Frontal cortex (tissue), 4 donors: ENCODE data around the gene FBXL15. TPM values are rescaled to one million over a fixed set of nuclear protein-coding genes. Genes with fewer than 3 reads are reported as not detected.
"Not testable (repeated sequence)": the region's sequence is repeated elsewhere in the genome, so short reads cannot be mapped to it uniquely, and the experiment has no call there.

Experiments
- DNase-seq, 2 donors: peaks; one replicate each; pipeline ENCODE4 v3.0.0; 2012; ENCODE audit warnings: low spot score in 2 of 2
- FAIRE-seq: peaks from 2 replicates; lab custom pipeline; 2012; peaks lifted over from hg19 to GRCh38; lab: Jason Lieb, UNC
- total RNA-seq: library from RNA; depleted of rRNA; stranded (reverse); fragments of >200 nt; gene quantifications from one replicate; pipeline ENCODE4 v1.2.3, GENCODE V29; 2014
- donor health status: control.
- donor health status: control.
- donor health status: control.

Gene FBXL15
- total RNA-seq, 1 donor from 2014 or later: 13.5 TPM

DNA sequence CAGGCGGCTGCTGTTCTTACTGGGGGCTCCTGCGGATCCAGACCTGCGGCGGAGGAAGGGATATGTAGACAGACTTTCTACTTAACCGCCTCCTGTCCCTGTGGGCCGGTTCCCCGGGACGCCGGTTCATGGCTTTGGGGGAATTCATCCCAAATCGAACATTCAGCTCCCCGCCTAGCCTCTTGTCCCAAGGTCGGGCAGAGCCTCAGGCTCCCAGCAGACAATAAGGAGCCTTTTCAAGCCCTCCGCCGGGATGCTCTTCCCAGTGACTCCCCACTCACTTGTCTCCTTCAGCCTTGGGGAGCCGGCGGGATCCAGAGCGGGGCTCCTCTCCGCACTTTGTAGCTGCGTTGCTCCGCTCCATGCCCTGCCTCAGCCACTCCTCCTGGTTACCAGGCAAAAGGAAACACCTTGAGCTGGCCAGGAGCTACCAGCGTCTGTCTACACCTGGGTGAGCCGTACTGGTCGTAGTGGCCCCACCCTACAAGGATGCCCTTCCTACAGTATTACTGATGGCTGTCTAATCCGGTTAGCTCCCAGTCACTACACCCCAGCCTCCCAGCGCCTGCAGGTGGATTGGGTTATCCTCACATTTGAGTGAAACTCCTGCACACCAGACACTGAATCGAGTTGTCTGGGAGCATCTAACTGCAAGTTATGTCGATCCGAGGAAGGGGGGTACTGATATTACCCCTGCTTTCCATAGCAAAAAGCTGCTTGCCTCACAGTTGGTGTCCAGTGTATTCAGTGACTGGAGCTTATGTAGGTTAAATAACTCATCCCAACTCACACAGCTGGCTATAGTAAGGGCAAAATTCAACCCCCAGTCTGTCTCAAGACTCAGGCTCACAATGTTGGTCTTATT, 30.7 kb downstream of the FBXL15 start, which contains the start of gene C10orf95:
Gene C10orf95 (minus strand): TSS at position 439 of the 865 bp plus-strand sequence. CDS start 450 bp downstream, outside the sequence.
- DNase-seq: no peak
- FAIRE-seq: no peak

DNA sequence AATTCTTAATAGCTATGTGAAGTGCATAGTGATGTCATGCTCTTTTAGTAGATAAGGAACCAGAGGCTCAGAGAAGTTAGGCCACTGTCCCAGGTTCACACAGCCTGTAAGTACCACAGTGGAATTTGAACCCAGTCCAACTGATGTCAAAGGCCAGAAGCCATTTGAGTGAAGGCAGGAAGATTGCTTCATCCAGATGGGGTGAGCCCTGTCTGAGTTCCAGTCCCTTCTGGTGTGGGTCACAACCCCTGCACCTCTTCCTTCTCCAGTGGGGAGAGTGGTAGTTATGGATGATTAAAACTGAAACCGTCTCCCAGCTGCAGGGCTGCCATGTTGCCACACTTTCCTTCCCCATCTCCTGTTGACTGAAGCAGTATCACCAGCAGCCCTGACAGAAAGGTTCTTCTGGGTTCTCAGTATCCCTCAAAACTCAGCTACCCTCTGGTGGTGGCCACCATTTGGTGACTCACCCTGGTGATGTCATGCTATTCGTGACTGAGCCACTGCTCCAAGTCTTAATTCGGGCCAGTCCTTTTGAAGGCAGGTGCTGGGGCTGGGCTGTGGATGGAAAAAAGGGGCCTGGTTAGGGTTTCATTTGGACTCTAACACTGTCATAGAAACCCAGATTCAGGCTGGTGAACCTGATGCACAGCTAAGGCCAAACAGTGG, 32.2 kb downstream of the FBXL15 start:
- FAIRE-seq (no peak), DNase-seq (no peak)

DNA sequence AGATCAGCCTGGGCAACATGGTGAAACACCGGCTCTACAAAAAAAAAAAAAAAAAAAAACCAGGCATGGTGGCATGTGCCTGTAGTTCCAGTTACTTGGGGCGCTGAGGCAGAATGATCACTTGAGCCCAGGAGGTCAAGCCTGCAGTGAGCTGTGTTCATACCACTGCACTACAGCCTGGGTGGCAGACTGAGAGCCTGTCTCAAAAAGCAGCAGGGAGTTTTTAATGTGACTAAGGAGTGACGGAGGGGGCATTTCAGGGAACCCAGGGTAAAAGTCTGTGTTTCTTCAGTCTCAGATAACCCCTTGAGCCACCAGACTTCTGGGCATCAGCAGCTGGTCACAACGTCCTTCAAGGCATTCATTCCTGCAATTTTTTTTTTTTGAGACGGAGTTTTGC, 32.9 kb downstream of the FBXL15 start:
- FAIRE-seq: no peak
- DNase-seq: no peak

DNA sequence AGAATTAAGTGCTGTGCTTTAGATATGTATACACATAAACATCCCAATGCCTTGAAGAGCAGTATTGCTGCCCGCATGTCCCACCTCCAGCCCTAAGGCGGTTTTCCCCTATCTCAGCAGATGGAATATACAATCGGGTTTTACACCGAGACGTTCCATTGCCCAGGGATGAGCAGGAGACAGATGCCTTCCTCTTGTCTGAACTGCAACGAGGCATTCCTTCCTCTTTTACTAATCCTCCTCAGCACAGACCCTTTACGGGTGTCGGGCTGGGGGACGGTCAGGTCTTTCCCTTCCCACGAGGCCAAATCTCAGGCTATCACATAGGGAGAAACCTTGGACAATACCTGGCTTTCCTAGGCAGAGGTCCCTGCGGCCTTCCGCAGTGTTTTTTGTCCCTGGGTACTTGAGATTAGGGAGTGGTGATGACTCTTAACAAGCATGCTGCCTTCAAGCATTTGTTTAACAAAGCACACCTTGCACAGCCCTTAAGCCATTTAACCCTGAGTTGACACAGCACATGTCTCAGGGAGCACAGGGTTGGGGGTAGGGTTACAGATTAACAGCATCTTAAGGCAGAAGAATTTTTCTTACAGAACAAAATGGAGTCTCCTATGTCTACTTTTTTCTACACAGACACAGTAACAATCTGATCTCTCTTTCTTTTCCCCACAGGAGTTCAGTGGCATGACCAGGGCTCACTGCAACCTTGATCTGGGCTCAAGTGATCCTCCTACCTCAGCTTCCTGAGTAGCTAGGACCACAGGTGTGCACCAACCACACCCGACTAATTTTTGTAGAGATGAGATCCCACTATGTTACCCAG, 34.2 kb downstream of the FBXL15 start:
- FAIRE-seq, DNase-seq: not testable (repeated sequence)

DNA sequence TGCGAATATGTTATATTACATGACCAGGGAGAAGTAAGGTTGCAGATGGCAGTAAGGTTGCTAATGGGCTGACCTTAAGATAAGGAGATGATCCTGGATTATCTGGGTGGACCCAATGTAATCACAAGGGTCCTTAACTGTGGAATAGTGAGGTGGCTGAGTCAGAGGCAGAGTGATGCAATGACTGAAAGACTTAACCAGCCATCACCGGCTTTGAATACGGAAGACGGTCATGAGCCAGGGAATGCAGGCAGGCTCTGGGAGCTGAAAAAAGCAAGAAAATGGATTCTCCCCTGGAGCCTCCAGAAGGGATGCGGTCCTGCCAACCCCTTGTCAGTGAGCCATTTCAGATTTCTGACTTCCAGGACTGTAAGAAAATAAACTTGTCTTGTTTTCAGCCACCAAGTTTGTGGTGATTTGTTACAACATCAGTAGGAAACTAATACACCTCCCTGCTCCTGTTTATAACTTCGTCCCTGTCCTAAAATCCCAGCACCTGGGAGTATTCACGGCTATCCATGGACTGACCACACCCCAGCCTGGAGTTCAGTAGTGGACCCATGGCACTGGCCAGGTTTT, 35.3 kb downstream of the FBXL15 start:
- DNase-seq (no peak), FAIRE-seq (no peak)

DNA sequence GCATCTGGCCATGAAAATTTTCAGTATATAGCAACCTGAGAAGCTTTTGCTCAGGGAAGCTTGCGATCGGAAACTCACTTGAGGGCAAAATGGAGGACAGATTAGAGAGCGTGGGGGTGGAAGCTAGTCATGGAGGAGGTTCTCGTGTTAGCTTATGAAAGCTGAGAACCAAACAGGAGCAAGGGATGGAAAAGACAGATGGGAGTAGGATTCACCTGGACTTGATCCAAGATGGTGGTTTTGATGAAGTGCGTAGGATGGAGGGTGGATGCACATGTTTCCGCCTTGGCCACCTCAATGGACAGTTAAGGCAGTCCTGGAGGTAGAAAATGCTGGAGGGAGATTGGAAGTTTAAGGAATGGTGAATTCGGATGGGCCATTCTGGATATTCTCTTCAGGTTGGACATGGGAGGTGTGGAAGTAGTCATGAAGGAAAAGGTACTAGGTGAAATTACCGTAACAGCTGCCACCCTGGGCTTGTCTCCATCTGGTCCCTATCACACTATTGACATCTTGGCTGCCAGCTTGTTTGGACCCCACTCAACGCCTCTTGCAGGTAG, 37.0 kb downstream of the FBXL15 start:
- FAIRE-seq (no peak), DNase-seq (no peak)

DNA sequence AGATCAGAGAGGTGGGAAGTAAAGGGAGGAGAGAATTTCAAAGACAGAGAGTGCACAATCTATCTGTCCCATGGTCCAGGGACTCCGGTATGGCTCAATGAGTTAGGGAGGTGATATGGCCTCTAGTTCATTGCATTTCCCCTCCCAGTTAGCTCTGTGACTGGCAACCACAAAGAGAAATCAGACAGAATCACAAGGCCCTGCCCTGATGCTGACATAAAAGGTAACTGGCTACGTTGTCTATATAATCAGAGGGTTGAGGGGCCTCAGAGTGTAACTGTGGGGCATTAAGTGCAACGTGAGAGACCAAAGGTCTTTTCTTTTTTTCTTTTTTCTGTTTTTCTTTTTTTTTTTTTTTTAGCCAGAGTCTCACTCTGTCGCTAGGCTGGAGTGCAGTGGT, 38.0 kb downstream of the FBXL15 start:
- DNase-seq (no peak), FAIRE-seq (no peak)

DNA sequence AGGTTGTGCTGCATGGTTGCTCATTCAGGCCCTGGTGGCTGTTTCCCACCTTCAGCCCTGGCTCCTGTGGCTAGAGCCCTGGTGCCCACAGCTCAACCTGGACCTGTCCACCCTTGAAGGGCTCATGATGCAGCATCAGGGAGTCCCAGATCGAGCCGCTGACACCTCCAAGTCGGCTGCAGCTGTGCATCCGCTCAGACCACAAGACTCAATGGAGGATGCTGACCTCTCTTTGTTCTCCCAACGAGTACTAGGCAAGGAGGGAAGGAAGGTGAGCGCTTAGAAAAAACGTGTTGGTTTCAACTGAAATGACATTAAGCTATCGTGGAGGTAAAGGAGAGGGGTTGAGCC, 40.2 kb downstream of the FBXL15 start:
- DNase-seq (no peak), FAIRE-seq (no peak)

DNA sequence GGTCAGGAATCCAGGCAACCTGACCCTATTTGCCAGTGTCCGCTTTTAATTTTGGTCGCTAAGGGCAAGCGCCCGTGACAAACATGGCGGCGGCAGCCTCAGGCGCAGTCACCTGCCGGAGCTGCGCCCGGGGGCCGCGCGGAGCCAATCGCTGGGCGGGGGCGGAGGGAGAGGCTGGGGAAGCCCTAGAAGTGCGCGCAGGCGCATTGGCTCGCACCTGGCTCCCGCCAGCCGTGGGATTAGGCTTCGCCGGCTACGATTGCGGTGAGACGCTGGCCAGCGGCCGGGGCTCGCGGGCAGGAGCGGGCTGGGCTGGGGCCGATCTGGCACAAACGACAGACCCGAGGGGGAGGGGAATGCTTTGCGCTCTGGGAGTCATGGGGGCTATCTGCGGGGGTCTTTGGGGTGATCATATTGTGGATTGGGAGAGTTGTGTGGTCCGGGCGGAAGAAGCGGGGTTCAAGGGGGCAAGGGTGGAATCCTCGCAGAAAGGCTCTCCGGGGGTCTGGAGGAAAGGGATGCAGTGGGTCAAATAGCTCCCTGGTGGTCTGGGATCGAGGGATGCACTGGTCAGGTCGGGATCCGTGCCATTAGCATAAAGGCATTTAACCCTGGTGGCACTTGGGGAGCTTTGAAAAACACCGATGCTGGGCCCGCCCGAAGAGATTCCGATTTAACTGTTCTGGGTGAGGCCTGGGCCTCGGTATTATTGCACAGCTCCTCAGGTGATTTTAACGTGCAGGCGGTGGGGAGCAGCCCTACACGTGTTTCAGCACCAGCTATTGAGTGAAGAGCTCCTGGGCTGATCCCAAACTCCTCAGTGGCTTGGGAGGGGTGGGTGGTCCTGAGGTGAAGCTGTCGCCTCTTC, 40.8 kb downstream of the FBXL15 start:
- FAIRE-seq: no peak
- peak; percentile 91 to 97 for DNase-seq

DNA sequence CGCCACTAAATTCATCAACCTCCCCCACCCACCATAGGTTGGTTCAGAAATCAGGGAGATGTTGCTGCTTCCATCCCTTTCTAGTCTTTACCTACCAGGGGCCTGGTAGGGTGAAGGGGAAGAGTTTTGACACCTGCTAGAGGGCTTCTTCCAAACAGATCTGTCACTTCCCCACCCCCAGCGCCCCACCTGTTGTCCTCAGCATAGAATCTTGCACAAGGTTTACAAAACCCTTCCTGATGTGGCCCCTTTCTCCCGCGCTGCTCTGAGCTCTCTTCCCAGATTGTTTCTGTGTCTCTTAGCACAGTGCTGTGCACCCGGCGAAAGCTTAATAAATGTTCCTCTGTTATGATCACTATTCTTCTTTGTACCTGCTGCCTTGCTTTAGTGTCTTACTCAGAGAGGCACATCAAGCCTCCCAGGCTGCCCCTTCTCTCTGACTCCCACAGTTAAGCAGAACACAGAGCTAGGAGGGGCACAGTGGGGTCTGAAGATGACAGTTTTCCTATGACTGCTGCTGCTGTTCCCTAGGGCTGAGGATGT, 41.9 kb downstream of the FBXL15 start:
- FAIRE-seq (no peak), DNase-seq (no peak)

DNA sequence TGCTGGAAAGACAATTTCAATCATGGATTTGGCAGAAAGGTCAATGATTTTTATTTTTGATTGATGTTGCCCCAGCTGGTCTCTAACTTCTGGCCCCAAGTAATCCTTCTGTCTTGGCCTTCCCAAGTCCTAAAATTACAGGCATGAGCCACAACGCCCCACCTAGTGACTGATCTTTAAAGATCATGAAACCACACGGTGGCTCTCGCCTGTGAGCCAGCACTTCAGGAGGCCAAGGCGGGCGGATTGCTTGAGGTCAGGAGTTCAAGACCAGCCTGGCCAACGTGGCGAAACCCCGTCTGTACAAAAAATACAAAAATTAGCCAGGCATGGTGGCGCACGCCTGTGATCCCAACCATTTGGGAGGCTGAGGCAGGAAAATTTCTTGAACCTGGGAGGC, 43.3 kb downstream of the FBXL15 start:
- DNase-seq (no peak), FAIRE-seq (no peak)

DNA sequence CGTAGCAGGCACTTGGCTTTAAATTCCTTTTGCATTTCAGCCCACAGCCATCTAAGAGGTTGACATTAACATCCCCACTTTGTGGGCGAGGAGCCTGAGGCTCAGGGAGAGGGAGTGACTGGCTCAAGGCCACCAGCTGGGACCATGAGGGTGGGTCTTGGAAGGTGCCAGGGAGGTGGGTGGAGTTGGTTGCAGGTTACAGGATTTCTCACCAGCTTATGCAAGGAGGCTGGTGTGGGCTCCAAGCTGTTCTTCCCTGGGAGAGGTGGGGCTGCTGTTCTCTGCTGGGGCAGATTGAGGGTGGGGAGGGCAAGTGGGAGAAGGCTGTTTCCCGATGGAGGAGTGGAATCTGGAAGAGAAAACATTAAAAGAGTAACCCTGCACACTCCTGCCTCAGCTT, 44.8 kb downstream of the FBXL15 start:
- FAIRE-seq: no peak
- no peak for DNase-seq

DNA sequence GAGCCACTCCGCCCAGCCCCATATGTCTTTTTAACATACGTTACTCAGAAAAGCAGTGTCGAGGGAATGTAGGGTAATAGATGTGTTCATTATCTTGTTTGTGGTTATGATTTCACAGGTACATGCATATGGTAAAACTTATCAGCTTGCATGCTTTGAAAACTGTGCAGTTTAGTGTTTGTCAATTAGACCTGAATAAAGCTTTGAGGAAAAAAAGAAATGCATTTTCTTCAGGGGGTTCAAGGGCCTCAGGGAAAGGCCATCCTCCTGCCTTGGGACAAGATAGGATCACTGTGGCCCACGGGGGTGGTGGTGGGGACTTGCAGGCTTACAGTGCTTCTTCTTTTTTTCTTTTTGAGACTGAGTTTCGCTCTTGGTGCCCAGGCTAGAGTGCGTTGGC, 46.7 kb downstream of the FBXL15 start:
- FAIRE-seq: no peak
- no peak for DNase-seq

DNA sequence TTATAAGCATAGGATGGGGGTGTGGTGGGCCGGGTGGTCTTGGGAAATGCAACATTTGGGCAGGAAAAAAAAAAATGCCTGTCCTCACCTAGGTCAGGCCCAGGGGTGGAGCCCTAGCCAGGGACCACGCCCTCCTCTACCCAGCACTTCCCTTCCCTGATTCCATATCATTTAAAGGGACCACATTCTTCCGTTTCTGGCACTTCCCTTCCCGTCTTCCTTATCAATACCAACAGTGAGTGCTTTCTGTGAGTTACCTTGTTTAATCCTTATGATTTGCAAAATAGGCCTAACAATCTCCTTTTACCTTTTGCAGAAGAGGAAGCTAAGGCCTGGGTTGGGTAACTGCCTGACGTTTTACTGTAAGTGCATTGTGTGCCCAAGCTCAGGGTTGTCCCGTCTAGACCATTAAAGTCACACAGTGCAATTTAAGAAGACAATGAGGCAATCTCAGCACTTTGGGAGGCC, 47.4 kb downstream of the FBXL15 start:
- no peak for DNase-seq
- no peak for FAIRE-seq

DNA sequence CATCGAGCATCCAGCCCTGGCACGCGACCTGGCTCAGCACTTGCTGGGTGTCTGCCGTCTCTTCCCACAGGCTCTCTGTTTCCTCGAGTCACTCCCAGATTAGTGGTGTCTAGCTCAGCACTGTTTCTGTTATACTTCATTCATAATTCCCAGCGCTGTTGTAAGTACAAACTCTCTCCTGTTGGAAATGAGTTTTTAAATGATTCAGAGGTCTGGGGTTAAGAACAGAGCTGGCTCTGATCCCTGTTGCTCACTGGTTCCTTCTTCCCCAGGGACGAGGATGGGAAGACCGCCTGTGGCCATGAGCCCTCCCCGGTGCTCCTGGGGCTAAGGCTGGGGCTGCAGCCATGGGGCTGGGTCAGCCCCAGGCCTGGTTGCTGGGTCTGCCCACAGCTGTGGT, 48.0 kb downstream of the FBXL15 start:
- FAIRE-seq: no peak
- DNase-seq: no peak

DNA sequence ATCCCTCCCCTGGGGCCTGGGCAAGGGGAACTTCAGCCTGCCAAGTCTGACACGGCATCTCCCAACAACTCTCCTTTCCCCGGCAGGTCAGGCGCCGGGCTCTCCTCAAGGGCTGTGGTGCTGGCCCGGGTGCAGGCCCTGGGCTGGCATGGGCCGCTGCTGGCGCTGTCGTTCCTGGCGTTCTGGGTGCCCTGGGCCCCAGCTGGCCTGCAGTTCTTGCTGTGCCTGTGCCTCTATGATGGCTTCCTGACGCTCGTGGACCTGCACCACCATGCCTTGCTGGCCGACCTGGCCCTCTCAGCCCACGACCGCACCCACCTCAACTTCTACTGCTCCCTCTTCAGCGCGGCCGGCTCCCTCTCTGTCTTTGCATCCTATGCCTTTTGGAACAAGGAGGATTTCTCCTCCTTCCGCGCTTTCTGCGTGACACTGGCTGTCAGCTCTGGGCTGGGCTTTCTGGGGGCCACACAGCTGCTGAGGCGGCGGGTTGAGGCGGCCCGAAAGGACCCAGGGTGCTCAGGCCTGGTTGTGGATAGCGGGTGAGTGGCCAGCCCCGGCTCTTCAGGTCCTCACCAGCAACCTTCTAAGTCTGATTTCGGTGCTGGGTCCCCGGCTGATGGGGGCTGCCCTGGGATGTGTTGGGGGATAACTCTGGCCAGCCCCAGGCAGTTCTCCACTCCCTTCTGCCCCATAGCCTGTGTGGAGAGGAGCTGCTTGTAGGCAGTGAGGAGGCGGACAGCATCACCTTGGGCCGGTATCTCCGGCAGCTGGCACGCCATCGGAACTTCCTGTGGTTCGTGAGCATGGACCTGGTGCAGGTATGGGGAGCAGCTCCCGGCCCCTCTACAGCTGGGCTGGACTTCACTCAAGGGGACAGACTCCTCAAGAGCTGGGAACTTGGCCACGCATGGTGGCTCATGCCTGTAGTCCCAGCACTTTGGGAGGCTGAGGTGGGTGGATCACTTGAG, 50.2 kb downstream of the FBXL15 start:
- DNase-seq (no peak), FAIRE-seq (no peak)
